ENCODE results near the gene LPAR3. TPM values are rescaled to one million over a fixed set of nuclear protein-coding genes. Genes with fewer than 3 reads are reported as not detected.

Gene LPAR3
- total and polyA plus RNA-seq, 2 experiments from 2014 or later, result 10.4 to 36.9 TPM

DNA sequence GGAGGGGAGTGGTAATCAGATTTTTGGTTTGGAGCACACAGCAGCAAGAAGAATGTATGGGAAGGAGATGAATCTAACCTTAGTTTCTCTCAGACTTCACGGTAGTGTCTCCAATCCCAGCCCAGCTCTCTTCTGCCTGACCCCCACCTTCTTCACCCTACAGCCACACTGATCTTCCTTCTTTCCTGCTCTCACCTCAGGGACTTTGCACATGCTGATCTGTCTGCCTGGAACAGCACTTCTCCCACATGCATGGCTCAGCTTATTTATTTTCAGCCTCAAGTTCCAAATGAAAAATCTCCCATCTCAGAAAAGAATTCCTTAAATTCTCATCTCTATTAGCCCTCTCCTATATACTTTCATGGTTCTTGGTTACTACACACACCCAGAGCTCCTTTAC lies 48.8 kb upstream of the LPAR3 start:
- Histone ChIP-seq H4K20me1 (replicated peaks; ENCODE audit: insufficient read depth) (no peaks in the 10 kb centered on the region), H3F3A (replicated peaks; ENCODE audit: low read depth) (no peaks in the 10 kb centered on the region), H3K4me1 (ENCODE audit: insufficient read depth) (peaks cover 12% of the 10 kb centered on the region), H3K4me3 (no peak overlapping the region), H3K27me3 (ENCODE audit: insufficient read depth) (no peaks in the 10 kb centered on the region), H3K9me2 (ENCODE audit: insufficient read depth) (no peaks in the 10 kb centered on the region), H3K4me2 (no peak overlapping the region), H2AFZ (no peak overlapping the region), H3K27ac (ENCODE audit: low read depth) (no peak overlapping the region), H3K79me2 (replicated peaks; ENCODE audit: insufficient read depth) (no peaks in the 10 kb centered on the region), H3K36me3 (ENCODE audit: insufficient read depth) (no peaks in the 10 kb centered on the region)
- no peak overlapping the region for H3K27ac Mint-ChIP-seq
- no peak for DNase-seq (ENCODE audit: low spot score)
- no peaks in the 10 kb centered on the region for H3K36me3 Mint-ChIP-seq (ENCODE audit: low read depth)
- TF ChIP-seq EZH2phosphoT487 (IDR thresholded peaks at IDR 0.05; ENCODE audit: unreplicated experiment) (no peak), JUNB (IDR thresholded peaks at IDR 0.05; ENCODE audit: unreplicated experiment) (no peak), STAT1 (IDR thresholded peaks at IDR 0.05; ENCODE audit: unreplicated experiment) (no peak)
- TF ChIP-seq, protein P1, sequence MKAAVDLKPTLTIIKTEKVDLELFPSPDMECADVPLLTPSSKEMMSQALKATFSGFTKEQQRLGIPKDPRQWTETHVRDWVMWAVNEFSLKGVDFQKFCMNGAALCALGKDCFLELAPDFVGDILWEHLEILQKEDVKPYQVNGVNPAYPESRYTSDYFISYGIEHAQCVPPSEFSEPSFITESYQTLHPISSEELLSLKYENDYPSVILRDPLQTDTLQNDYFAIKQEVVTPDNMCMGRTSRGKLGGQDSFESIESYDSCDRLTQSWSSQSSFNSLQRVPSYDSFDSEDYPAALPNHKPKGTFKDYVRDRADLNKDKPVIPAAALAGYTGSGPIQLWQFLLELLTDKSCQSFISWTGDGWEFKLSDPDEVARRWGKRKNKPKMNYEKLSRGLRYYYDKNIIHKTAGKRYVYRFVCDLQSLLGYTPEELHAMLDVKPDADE (IDR thresholded peaks at IDR 0.05), result no peak
- TF ChIP-seq, protein P2, sequence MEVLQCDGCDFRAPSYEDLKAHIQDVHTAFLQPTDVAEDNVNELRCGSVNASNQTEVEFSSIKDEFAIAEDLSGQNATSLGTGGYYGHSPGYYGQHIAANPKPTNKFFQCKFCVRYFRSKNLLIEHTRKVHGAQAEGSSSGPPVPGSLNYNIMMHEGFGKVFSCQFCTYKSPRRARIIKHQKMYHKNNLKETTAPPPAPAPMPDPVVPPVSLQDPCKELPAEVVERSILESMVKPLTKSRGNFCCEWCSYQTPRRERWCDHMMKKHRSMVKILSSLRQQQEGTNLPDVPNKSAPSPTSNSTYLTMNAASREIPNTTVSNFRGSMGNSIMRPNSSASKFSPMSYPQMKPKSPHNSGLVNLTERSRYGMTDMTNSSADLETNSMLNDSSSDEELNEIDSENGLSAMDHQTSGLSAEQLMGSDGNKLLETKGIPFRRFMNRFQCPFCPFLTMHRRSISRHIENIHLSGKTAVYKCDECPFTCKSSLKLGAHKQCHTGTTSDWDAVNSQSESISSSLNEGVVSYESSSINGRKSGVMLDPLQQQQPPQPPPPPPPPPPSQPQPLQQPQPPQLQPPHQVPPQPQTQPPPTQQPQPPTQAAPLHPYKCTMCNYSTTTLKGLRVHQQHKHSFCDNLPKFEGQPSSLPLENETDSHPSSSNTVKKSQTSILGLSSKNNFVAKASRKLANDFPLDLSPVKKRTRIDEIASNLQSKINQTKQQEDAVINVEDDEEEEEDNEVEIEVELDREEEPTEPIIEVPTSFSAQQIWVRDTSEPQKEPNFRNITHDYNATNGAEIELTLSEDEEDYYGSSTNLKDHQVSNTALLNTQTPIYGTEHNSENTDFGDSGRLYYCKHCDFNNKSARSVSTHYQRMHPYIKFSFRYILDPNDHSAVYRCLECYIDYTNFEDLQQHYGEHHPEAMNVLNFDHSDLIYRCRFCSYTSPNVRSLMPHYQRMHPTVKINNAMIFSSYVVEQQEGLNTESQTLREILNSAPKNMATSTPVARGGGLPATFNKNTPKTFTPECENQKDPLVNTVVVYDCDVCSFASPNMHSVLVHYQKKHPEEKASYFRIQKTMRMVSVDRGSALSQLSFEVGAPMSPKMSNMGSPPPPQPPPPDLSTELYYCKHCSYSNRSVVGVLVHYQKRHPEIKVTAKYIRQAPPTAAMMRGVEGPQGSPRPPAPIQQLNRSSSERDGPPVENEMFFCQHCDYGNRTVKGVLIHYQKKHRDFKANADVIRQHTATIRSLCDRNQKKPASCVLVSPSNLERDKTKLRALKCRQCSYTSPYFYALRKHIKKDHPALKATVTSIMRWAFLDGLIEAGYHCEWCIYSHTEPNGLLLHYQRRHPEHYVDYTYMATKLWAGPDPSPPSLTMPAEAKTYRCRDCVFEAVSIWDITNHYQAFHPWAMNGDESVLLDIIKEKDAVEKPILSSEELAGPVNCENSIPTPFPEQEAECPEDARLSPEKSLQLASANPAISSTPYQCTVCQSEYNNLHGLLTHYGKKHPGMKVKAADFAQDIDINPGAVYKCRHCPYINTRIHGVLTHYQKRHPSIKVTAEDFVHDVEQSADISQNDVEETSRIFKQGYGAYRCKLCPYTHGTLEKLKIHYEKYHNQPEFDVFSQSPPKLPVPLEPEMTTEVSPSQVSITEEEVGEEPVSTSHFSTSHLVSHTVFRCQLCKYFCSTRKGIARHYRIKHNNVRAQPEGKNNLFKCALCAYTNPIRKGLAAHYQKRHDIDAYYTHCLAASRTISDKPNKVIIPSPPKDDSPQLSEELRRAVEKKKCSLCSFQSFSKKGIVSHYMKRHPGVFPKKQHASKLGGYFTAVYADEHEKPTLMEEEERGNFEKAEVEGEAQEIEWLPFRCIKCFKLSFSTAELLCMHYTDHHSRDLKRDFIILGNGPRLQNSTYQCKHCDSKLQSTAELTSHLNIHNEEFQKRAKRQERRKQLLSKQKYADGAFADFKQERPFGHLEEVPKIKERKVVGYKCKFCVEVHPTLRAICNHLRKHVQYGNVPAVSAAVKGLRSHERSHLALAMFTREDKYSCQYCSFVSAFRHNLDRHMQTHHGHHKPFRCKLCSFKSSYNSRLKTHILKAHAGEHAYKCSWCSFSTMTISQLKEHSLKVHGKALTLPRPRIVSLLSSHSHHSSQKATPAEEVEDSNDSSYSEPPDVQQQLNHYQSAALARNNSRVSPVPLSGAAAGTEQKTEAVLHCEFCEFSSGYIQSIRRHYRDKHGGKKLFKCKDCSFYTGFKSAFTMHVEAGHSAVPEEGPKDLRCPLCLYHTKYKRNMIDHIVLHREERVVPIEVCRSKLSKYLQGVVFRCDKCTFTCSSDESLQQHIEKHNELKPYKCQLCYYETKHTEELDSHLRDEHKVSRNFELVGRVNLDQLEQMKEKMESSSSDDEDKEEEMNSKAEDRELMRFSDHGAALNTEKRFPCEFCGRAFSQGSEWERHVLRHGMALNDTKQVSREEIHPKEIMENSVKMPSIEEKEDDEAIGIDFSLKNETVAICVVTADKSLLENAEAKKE (CRISPR knock-in tag; IDR thresholded peaks at IDR 0.05), result no peak
- TF ChIP-seq, protein P3, sequence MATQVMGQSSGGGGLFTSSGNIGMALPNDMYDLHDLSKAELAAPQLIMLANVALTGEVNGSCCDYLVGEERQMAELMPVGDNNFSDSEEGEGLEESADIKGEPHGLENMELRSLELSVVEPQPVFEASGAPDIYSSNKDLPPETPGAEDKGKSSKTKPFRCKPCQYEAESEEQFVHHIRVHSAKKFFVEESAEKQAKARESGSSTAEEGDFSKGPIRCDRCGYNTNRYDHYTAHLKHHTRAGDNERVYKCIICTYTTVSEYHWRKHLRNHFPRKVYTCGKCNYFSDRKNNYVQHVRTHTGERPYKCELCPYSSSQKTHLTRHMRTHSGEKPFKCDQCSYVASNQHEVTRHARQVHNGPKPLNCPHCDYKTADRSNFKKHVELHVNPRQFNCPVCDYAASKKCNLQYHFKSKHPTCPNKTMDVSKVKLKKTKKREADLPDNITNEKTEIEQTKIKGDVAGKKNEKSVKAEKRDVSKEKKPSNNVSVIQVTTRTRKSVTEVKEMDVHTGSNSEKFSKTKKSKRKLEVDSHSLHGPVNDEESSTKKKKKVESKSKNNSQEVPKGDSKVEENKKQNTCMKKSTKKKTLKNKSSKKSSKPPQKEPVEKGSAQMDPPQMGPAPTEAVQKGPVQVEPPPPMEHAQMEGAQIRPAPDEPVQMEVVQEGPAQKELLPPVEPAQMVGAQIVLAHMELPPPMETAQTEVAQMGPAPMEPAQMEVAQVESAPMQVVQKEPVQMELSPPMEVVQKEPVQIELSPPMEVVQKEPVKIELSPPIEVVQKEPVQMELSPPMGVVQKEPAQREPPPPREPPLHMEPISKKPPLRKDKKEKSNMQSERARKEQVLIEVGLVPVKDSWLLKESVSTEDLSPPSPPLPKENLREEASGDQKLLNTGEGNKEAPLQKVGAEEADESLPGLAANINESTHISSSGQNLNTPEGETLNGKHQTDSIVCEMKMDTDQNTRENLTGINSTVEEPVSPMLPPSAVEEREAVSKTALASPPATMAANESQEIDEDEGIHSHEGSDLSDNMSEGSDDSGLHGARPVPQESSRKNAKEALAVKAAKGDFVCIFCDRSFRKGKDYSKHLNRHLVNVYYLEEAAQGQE (IDR thresholded peaks at IDR 0.05; ENCODE audit: unreplicated experiment), result no peak
- H3K27me3 Mint-ChIP-seq (ENCODE audit: insufficient read depth, low read depth, poor library complexity), result peaks cover 7% of the 10 kb centered on the region
- no peak for ATAC-seq
- peaks cover 18% of the 10 kb centered on the region for H3K4me1 Mint-ChIP-seq
- H3K4me3 Mint-ChIP-seq, result no peak overlapping the region
- H3K9me3 Mint-ChIP-seq, result no peaks in the 10 kb centered on the region

Data from GM23338 (cell line).